H9 (cell line): ENCODE measurements around the gene MYO7B. TPM values are rescaled to one million over a fixed set of nuclear protein-coding genes. Genes with fewer than 3 reads are reported as not detected.

Experiments used
- DNase-seq: peaks from one replicate; pipeline ENCODE4 v3.0.0-alpha.2; 2017
- H2AFZ ChIP-seq: one replicate; pipeline ENCODE4 v1.6.1; 2013; ENCODE audit warnings: mild to moderate bottlenecking, low read length, control low read depth, moderate library complexity
- H2AK5ac ChIP-seq: 2 replicates; pipeline ENCODE4 v1.6.1; 2013; ENCODE audit warnings: low read length, control low read depth, mixed read lengths; ENCODE audit not compliant: insufficient read length
- H2BK120ac ChIP-seq: one replicate; pipeline ENCODE4 v1.6.1; 2013; ENCODE audit warnings: low read depth, mild to moderate bottlenecking, low read length, control low read depth, inconsistent platforms; ENCODE audit not compliant: poor library complexity, severe bottlenecking
- H2BK12ac ChIP-seq: 2 replicates; pipeline ENCODE4 v1.6.1; 2013; ENCODE audit warnings: low read length, control low read depth, mixed read lengths, low read depth; ENCODE audit not compliant: insufficient read length
- H2BK15ac ChIP-seq: 2 replicates; pipeline ENCODE4 v1.6.1; 2013; ENCODE audit warnings: low read depth, low read length, control low read depth
- H2BK20ac ChIP-seq: one replicate; pipeline ENCODE4 v1.6.1; 2013; ENCODE audit warnings: low read depth, mild to moderate bottlenecking, low read length, control low read depth, inconsistent platforms; ENCODE audit not compliant: poor library complexity, severe bottlenecking
- H2BK5ac ChIP-seq: 2 replicates; pipeline ENCODE4 v1.6.1; 2013; ENCODE audit warnings: low read length, control low read depth, mixed read lengths; ENCODE audit not compliant: insufficient read length
- H3K14ac ChIP-seq: 2 replicates; pipeline ENCODE4 v1.6.1; 2013; ENCODE audit warnings: low read length, control low read depth; ENCODE audit not compliant: insufficient read depth
- H3K18ac ChIP-seq: 2 replicates; pipeline ENCODE4 v1.6.1; 2013; ENCODE audit warnings: low read depth, mild to moderate bottlenecking, mixed read lengths, low read length, control low read depth; ENCODE audit not compliant: insufficient read length
- H3K23ac ChIP-seq: 2 replicates; pipeline ENCODE4 v1.6.1; 2013; ENCODE audit warnings: low read length, control low read depth, mixed read lengths, low read depth; ENCODE audit not compliant: insufficient read length
- H3K23me2 ChIP-seq: 2 replicates; pipeline ENCODE4 v1.6.1; 2013; ENCODE audit warnings: low read depth, mild to moderate bottlenecking, mixed read lengths, low read length, control low read depth; ENCODE audit not compliant: insufficient read length, poor library complexity, severe bottlenecking
- H3K27ac ChIP-seq: 2 replicates; pipeline ENCODE4 v1.5.1; 2013; ENCODE audit warnings: low read length, control low read depth, mixed read lengths, low read depth; ENCODE audit not compliant: insufficient read length
- H3K27me3 ChIP-seq: 2 replicates; pipeline ENCODE4 v1.6.1; 2013; ENCODE audit warnings: low read length, control low read depth, inconsistent platforms; ENCODE audit not compliant: insufficient read depth
- H3K4ac ChIP-seq: 2 replicates; pipeline ENCODE4 v1.6.1; 2013; ENCODE audit warnings: low read depth, mild to moderate bottlenecking, control low read depth, inconsistent platforms, low read length, moderate library complexity
- H3K4me1 ChIP-seq: 2 replicates; pipeline ENCODE4 v1.6.1; 2013; ENCODE audit warnings: low read length, control low read depth, inconsistent platforms; ENCODE audit not compliant: insufficient read depth
- H3K4me2 ChIP-seq: 2 replicates; pipeline ENCODE4 v1.6.1; 2013; ENCODE audit warnings: low read length, control low read depth, mixed read lengths; ENCODE audit not compliant: insufficient read length, insufficient read depth
- H3K56ac ChIP-seq: 2 replicates; pipeline ENCODE4 v1.6.1; 2013; ENCODE audit warnings: low read depth, mild to moderate bottlenecking, mixed read lengths, low read length, control low read depth; ENCODE audit not compliant: insufficient read length
- H3K79me1 ChIP-seq: 2 replicates; pipeline ENCODE4 v1.6.1; 2013; ENCODE audit warnings: low read depth, mild to moderate bottlenecking, moderate library complexity, low read length, control low read depth, inconsistent platforms; ENCODE audit not compliant: insufficient read depth, poor library complexity, severe bottlenecking
- H3K79me2 ChIP-seq: 2 replicates; pipeline ENCODE4 v1.6.1; 2013; ENCODE audit warnings: low read length, control low read depth, inconsistent platforms; ENCODE audit not compliant: insufficient read depth
- H3K9ac ChIP-seq: 2 replicates; pipeline ENCODE4 v1.6.1; 2013; ENCODE audit warnings: low read length, control low read depth, mixed read lengths; ENCODE audit not compliant: insufficient read length; ENCODE audit errors: extremely low read depth
- H3K9me3 ChIP-seq: one replicate; pipeline ENCODE4 v1.6.1; 2013; ENCODE audit warnings: low read depth, low read length, inconsistent platforms; ENCODE audit not compliant: control insufficient read depth
- H3T11ph ChIP-seq: one replicate; pipeline ENCODE4 v1.6.1; 2013; ENCODE audit warnings: mild to moderate bottlenecking, low read length, control low read depth, inconsistent platforms
- H4K20me1 ChIP-seq: one replicate; pipeline ENCODE4 v1.6.1; 2013; ENCODE audit not compliant: control insufficient read depth, insufficient read length, insufficient read depth
- H4K5ac ChIP-seq: 2 replicates; pipeline ENCODE4 v1.6.1; 2013; ENCODE audit warnings: low read depth, mild to moderate bottlenecking, mixed read lengths, low read length, control low read depth; ENCODE audit not compliant: insufficient read length
- H4K8ac ChIP-seq: replicated peaks from 2 replicates; pipeline ENCODE4 v1.6.1; 2013; ENCODE audit warnings: low read length, control low read depth, mixed read lengths, low read depth; ENCODE audit not compliant: insufficient read length
- H4K91ac ChIP-seq: 2 replicates; pipeline ENCODE4 v1.6.1; 2013; ENCODE audit warnings: low read depth, mild to moderate bottlenecking, moderate library complexity, mixed read lengths, low read length, control low read depth; ENCODE audit not compliant: insufficient read length
- H3K27ac Mint-ChIP-seq, 3 experiments: 2 replicates in 2 of 3; 3 replicates in 1 of 3; pipeline ENCODE4 v1.8.0; 2020 to 2021; ENCODE audit warnings: mixed read lengths in 3 of 3, mild to moderate bottlenecking in 1 of 3, moderate library complexity in 1 of 3
- H3K27me3 Mint-ChIP-seq: 2 replicates; pipeline ENCODE4 v1.8.0; 2021; ENCODE audit warnings: low read depth, mild to moderate bottlenecking, moderate library complexity, mixed read lengths
- H3K36me3 Mint-ChIP-seq, 3 experiments: 2 replicates in 2 of 3; 3 replicates in 1 of 3; pipeline ENCODE4 v1.8.0; 2020 to 2021; ENCODE audit warnings: low read depth in 3 of 3, mixed read lengths in 3 of 3; ENCODE audit not compliant: insufficient read depth in 1 of 3
- H3K4me1 Mint-ChIP-seq, 2 experiments: 2 replicates each; pipeline ENCODE4 v1.8.0; 2020; ENCODE audit warnings: mixed read lengths in 2 of 2
- H3K4me3 Mint-ChIP-seq, 2 experiments: 2 replicates in 1 of 2; 3 replicates in 1 of 2; pipeline ENCODE4 v1.8.0; 2020 to 2021; ENCODE audit warnings: mild to moderate bottlenecking in 2 of 2, mixed read lengths in 2 of 2, moderate library complexity in 1 of 2
- H3K9me3 Mint-ChIP-seq, 2 experiments: 2 replicates in 1 of 2; 3 replicates in 1 of 2; pipeline ENCODE4 v1.8.0; 2020; ENCODE audit warnings: mild to moderate bottlenecking in 2 of 2, mixed read lengths in 2 of 2, moderate library complexity in 1 of 2
- CTCF ChIP-seq: fragments of 200-600 bp; sonication (generic); conservative IDR thresholded peaks from 3 replicates; pipeline ENCODE4 v1.8.0; 2021; ENCODE audit warnings: antibody characterized with exemption, mild to moderate bottlenecking
- WGBS: extraction: QIAGEN DNeasy Blood & Tissue Kit; methylation state at CpG from one replicate; pipeline ENCODE4 v1.1.7; 2013; ENCODE audit warnings: missing lambda C conversion rate, low lambda C conversion rate, mixed read lengths; ENCODE audit not compliant: insufficient read length; ENCODE audit errors: extremely low coverage; 5-methylcytosine and 5-hydroxymethylcytosine counted together
- total RNA-seq: library from RNA; stranded (reverse); gene quantifications from 2 replicates; pipeline ENCODE4 v1.2.1, GENCODE V29; 2021

MYO7B gene
- total RNA-seq, 1 experiment from 2014 or later = not detected

GRCh38 chr2:127590386-127591190 is 55.1 kb downstream of the MYO7B start:
- DNase-seq = no peak
- H2AFZ ChIP-seq = no peak overlapping the region
- H2BK5ac ChIP-seq = no peak overlapping the region
- no CpG with 5 or more reads among the region's 8 CpGs for WGBS
- Mint-ChIP-seq H3K36me3 (no peaks in the 10 kb centered on the region; a peak in 2 of 7 replicates), H3K27ac (no peak overlapping the region), H3K27me3 (no peaks in the 10 kb centered on the region; the same call in none of the 2 replicates), H3K4me1 (peaks cover 11 to 15% of the 10 kb centered on the region in 2 experiments), H3K4me3 (no peak overlapping the region; a peak in 1 of 5 replicates), H3K9me3 (no peaks in the 10 kb centered on the region)
- H3K79me1 ChIP-seq = no peaks in the 10 kb centered on the region
- no peaks in the 10 kb centered on the region for H3K9me3 ChIP-seq
- peaks cover 1% of the 10 kb centered on the region; the same call in 1 of the 2 replicates for H3K4me1 ChIP-seq
- H2AK5ac ChIP-seq = no peak overlapping the region
- H3K27ac ChIP-seq = no peak overlapping the region
- H4K91ac ChIP-seq = no peak overlapping the region
- no peak overlapping the region for H3K56ac ChIP-seq
- H2BK120ac ChIP-seq = no peak overlapping the region
- no peak overlapping the region for H3K4me2 ChIP-seq
- H4K8ac ChIP-seq = no peak overlapping the region
- H4K20me1 ChIP-seq = no peaks in the 10 kb centered on the region
- TF ChIP-seq CTCF = no peak
- 0 out of 2 replicates have a peak overlapping the region, but pooled peaks have one; percentile 10 for H2BK15ac ChIP-seq
- no peak overlapping the region for H4K5ac ChIP-seq
- H3K23me2 ChIP-seq = no peaks in the 10 kb centered on the region
- H3K27me3 ChIP-seq = no peaks in the 10 kb centered on the region
- H2BK20ac ChIP-seq = no peak overlapping the region
- H3K79me2 ChIP-seq = no peaks in the 10 kb centered on the region
- H3K18ac ChIP-seq = no peak overlapping the region
- no peak overlapping the region for H3K14ac ChIP-seq
- no peak overlapping the region for H3K23ac ChIP-seq
- no peak overlapping the region for H3K4ac ChIP-seq
- no peak overlapping the region for H2BK12ac ChIP-seq
- no peak overlapping the region for H3T11ph ChIP-seq
- no peak overlapping the region for H3K9ac ChIP-seq
